ENCODE data around the gene BLCAP.

GRCh38 chr20:37575884-37576283, 48.2 kb upstream of the BLCAP start:
- no peak for TF ChIP-seq EZH2 (IDR thresholded peaks at IDR 0.05; ENCODE audit: insufficient read depth, low read length)
- TF ChIP-seq, protein P1, sequence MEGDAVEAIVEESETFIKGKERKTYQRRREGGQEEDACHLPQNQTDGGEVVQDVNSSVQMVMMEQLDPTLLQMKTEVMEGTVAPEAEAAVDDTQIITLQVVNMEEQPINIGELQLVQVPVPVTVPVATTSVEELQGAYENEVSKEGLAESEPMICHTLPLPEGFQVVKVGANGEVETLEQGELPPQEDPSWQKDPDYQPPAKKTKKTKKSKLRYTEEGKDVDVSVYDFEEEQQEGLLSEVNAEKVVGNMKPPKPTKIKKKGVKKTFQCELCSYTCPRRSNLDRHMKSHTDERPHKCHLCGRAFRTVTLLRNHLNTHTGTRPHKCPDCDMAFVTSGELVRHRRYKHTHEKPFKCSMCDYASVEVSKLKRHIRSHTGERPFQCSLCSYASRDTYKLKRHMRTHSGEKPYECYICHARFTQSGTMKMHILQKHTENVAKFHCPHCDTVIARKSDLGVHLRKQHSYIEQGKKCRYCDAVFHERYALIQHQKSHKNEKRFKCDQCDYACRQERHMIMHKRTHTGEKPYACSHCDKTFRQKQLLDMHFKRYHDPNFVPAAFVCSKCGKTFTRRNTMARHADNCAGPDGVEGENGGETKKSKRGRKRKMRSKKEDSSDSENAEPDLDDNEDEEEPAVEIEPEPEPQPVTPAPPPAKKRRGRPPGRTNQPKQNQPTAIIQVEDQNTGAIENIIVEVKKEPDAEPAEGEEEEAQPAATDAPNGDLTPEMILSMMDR (IDR thresholded peaks at IDR 0.05; ENCODE audit: insufficient read depth, low read depth, low read length), result no peak

Data from astrocyte (in vitro differentiated cells and primary cell).